ENCODE data around the gene FXYD2.

FXYD2 gene

GRCh38 chr11:117816151-117816741, 8.3 kb downstream of the FXYD2 start:
- no peak for TF ChIP-seq YY1 (IDR thresholded peaks at IDR 0.05; ENCODE audit: low read depth)
- TF ChIP-seq TCF12 (IDR thresholded peaks at IDR 0.05; ENCODE audit: low read depth) = no peak
- no peak for TF ChIP-seq NFIC (IDR thresholded peaks at IDR 0.05)
- TF ChIP-seq, protein P1, sequence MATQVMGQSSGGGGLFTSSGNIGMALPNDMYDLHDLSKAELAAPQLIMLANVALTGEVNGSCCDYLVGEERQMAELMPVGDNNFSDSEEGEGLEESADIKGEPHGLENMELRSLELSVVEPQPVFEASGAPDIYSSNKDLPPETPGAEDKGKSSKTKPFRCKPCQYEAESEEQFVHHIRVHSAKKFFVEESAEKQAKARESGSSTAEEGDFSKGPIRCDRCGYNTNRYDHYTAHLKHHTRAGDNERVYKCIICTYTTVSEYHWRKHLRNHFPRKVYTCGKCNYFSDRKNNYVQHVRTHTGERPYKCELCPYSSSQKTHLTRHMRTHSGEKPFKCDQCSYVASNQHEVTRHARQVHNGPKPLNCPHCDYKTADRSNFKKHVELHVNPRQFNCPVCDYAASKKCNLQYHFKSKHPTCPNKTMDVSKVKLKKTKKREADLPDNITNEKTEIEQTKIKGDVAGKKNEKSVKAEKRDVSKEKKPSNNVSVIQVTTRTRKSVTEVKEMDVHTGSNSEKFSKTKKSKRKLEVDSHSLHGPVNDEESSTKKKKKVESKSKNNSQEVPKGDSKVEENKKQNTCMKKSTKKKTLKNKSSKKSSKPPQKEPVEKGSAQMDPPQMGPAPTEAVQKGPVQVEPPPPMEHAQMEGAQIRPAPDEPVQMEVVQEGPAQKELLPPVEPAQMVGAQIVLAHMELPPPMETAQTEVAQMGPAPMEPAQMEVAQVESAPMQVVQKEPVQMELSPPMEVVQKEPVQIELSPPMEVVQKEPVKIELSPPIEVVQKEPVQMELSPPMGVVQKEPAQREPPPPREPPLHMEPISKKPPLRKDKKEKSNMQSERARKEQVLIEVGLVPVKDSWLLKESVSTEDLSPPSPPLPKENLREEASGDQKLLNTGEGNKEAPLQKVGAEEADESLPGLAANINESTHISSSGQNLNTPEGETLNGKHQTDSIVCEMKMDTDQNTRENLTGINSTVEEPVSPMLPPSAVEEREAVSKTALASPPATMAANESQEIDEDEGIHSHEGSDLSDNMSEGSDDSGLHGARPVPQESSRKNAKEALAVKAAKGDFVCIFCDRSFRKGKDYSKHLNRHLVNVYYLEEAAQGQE (IDR thresholded peaks at IDR 0.05; ENCODE audit: low read depth) = no peak
- TF ChIP-seq, protein P2, sequence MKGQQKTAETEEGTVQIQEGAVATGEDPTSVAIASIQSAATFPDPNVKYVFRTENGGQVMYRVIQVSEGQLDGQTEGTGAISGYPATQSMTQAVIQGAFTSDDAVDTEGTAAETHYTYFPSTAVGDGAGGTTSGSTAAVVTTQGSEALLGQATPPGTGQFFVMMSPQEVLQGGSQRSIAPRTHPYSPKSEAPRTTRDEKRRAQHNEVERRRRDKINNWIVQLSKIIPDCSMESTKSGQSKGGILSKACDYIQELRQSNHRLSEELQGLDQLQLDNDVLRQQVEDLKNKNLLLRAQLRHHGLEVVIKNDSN (IDR thresholded peaks at IDR 0.05) = no peak
- TF ChIP-seq ZBTB7A (IDR thresholded peaks at IDR 0.05; ENCODE audit: low read depth) = no peak
- no peak for TF ChIP-seq MAX (IDR thresholded peaks at IDR 0.05)

DNA sequence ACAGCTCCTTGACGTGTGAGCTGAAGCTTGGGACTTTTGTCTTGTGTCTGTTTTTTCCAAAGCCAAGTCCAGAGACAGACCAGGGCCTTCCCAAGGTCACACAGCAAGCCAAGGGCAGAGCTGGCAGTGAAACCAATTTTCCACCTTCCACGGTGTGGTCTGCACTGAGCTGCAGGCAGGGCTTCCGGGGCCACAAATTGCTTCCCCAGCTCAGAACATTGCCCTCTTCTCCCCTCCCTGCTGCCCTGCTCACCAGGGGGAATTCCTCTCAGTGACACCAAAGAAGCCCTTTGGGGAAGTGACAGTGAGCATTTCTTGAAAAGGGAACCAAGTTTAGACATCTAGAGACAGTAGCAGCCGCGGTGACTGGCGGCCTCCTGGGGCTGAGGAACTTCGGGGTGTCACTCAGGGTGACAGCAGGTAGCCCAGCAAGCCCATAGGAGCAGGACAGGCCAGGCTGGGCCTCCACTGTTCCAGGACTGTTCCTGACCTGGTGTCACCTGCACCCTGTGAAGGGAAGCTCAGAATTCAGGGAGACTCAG, 9.2 kb downstream of the FXYD2 start:
- TF ChIP-seq MAX (IDR thresholded peaks at IDR 0.05) (no peak), FOXM1 (IDR thresholded peaks at IDR 0.05; ENCODE audit: borderline replicate concordance, low read depth) (no peak), EGR1 (IDR thresholded peaks at IDR 0.05) (no peak), TCF12 (IDR thresholded peaks at IDR 0.05; ENCODE audit: low read depth) (no peak), TAF1 (IDR thresholded peaks at IDR 0.05; ENCODE audit: low read depth) (no peak), ZBTB7A (IDR thresholded peaks at IDR 0.05; ENCODE audit: low read depth) (no peak)

- TF ChIP-seq NFIC (IDR thresholded peaks at IDR 0.05) (peak; percentile 62), ZBTB7A (IDR thresholded peaks at IDR 0.05; ENCODE audit: low read depth) (no peak)
These were observed 9.7 kb downstream of the FXYD2 start for GRCh38 chr11:117814766-117815261.

DNA sequence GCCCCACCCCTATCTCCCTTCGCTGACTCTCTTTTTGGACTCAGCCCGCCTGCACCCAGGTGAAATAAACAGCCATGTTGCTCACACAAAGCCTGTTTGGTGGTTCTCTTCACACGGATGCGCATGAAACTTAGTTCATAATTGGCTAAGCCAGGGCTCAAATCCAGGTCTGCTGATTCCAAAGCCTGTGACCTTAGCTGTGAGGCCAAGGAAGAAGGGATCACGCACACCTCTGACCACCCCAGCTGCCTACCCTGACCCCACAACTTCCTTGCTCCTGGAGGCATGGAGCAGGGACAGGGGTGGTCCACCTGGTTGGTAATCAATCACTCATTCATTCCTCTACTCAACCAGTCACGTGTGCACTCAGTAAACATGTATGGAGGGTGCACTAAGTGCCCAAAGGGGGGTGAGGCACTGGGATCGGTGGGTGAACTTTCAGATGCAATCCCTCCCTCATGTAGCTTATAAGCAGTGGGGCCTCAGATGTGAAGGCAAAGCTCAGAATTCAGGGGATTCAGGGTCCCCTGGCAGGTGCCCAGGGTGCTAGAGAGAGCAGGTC, 10.3 kb downstream of the FXYD2 start:
- TF ChIP-seq EGR1 (IDR thresholded peaks at IDR 0.05) (no peak), TCF12 (IDR thresholded peaks at IDR 0.05; ENCODE audit: low read depth) (no peak), YY1 (IDR thresholded peaks at IDR 0.05; ENCODE audit: low read depth) (no peak), NFIC (IDR thresholded peaks at IDR 0.05) (no peak), EP300 (IDR thresholded peaks at IDR 0.05; ENCODE audit: borderline replicate concordance) (no peak), TEAD4 (IDR thresholded peaks at IDR 0.05) (no peak)
- TF ChIP-seq, protein P2 (IDR thresholded peaks at IDR 0.05) = no peak

- no peak for TF ChIP-seq TCF12 (IDR thresholded peaks at IDR 0.05; ENCODE audit: low read depth)
- peak; percentile 83 for TF ChIP-seq EGR1 (IDR thresholded peaks at IDR 0.05)
- TF ChIP-seq YY1 (IDR thresholded peaks at IDR 0.05; ENCODE audit: low read depth) = no peak
- TF ChIP-seq RAD21 (IDR thresholded peaks at IDR 0.05; ENCODE audit: low read depth) = peak; percentile 70
- no peak for TF ChIP-seq EP300 (IDR thresholded peaks at IDR 0.05; ENCODE audit: borderline replicate concordance)
These were observed 15.1 kb downstream of the FXYD2 start for GRCh38 chr11:117809236-117810055.

GRCh38 chr11:117808784-117809183, 15.8 kb downstream of the FXYD2 start:
- TF ChIP-seq NFIC (IDR thresholded peaks at IDR 0.05) (no peak), EGR1 (IDR thresholded peaks at IDR 0.05) (peak; percentile 84)

- TF ChIP-seq FOXM1 (IDR thresholded peaks at IDR 0.05; ENCODE audit: borderline replicate concordance, low read depth) (no peak), MAX (IDR thresholded peaks at IDR 0.05) (no peak), RAD21 (IDR thresholded peaks at IDR 0.05; ENCODE audit: low read depth) (peak; percentile 86)
- TF ChIP-seq, protein P2 (IDR thresholded peaks at IDR 0.05) = no peak
These were observed 16.8 kb downstream of the FXYD2 start for GRCh38 chr11:117807482-117808327.
